HUDEP-2 (cell line): ENCODE measurements around the gene SLC10A1.
"Not testable (repeated sequence)": the region's sequence is repeated elsewhere in the genome, so short reads cannot be mapped to it uniquely, and the experiment has no call there.

Experiments used
- DNase-seq, 76 experiments: peaks; one replicate each; lab custom pipeline; 2025; ENCODE audit not compliant: unreplicated experiment in 76 of 76; lab: John Stamatoyannopoulos, UW

Gene SLC10A1

GRCh38 chr14:69796797-69797500 is at the start of gene SLC10A1:
Gene SLC10A1 (minus strand): TSS chr14:69797241. CDS start chr14:69797155, 86 bp downstream.
- peak in 2 of 76 experiments; percentile 5 to 10 for DNase-seq

GRCh38 chr14:69845787-69846186 is 48.7 kb upstream of the SLC10A1 start:
- no peak for DNase-seq

GRCh38 chr14:69845050-69845581 is 48.1 kb upstream of the SLC10A1 start:
- no peak for DNase-seq

- no peak for DNase-seq
Measured at GRCh38 chr14:69844171-69844570, 47.1 kb upstream of the SLC10A1 start.

- DNase-seq, result no peak
Measured at GRCh38 chr14:69842686-69843420, 45.8 kb upstream of the SLC10A1 start.

- no peak for DNase-seq
Measured at GRCh38 chr14:69841656-69842055, 44.6 kb upstream of the SLC10A1 start.

- DNase-seq, result no peak
Measured at GRCh38 chr14:69839661-69840060, 42.6 kb upstream of the SLC10A1 start.

GRCh38 chr14:69838881-69839416 is 41.9 kb upstream of the SLC10A1 start:
- DNase-seq, result no peak

GRCh38 chr14:69828879-69829278 is 31.8 kb upstream of the SLC10A1 start:
- DNase-seq, result no peak

- no peak for DNase-seq
Measured at GRCh38 chr14:69828354-69828753, 31.3 kb upstream of the SLC10A1 start.

- DNase-seq, result no peak
Measured at GRCh38 chr14:69827560-69827959, 30.5 kb upstream of the SLC10A1 start.

GRCh38 chr14:69822456-69822855 is 25.4 kb upstream of the SLC10A1 start:
- no peak for DNase-seq

GRCh38 chr14:69820991-69821390 is 23.9 kb upstream of the SLC10A1 start:
- no peak for DNase-seq

- DNase-seq, result no peak
Measured at GRCh38 chr14:69819607-69820006, 22.6 kb upstream of the SLC10A1 start.

GRCh38 chr14:69818758-69819191 is 21.7 kb upstream of the SLC10A1 start:
- peak in 55 of 76 experiments; percentile 0 to 72 (median 32) for DNase-seq

GRCh38 chr14:69816216-69816615 is 19.2 kb upstream of the SLC10A1 start:
- DNase-seq, result no peak

- DNase-seq, result no peak
Measured at GRCh38 chr14:69815556-69815955, 18.5 kb upstream of the SLC10A1 start.

- DNase-seq, result no peak
Measured at GRCh38 chr14:69814397-69814796, 17.4 kb upstream of the SLC10A1 start.

- DNase-seq, result not testable (repeated sequence)
Measured at GRCh38 chr14:69813346-69813745, 16.3 kb upstream of the SLC10A1 start.

- DNase-seq, result peak in 17 of 76 experiments; percentile 1 to 53 (median 12)
Measured at GRCh38 chr14:69812711-69813110, 15.7 kb upstream of the SLC10A1 start.

GRCh38 chr14:69811868-69812252 is 14.8 kb upstream of the SLC10A1 start:
- DNase-seq, result no peak
